HepG2 (cell line): ENCODE results near the gene GPC6. TPM values are rescaled to one million over a fixed set of nuclear protein-coding genes. Genes with fewer than 3 reads are reported as not detected.

Experiments
- ATAC-seq: fragments of 200-7000 bp; cut with Tn5 transposase; 3 replicates; pipeline ENCODE4 v1.9.1; 2020; ENCODE audit warnings: mild to moderate bottlenecking, moderate library complexity
- BruUV-seq: library from RNA; stranded (reverse); fragments of 400-500 nt; replicated peaks from 2 replicates; lab custom pipeline; 2021; lab: Mats Ljungman, UMichigan
- CTCF ChIA-PET: fragments of 300-600 bp; formaldehyde crosslinking; extraction: SDS; loops from one replicate; lab custom pipeline; 2021; ENCODE audit warnings: low total read pairs, inconsistent platforms, low intra/inter-chr PET ratio; lab: Yijun Ruan, JAX
- POLR2A ChIA-PET: fragments of 350-600 bp; sonication (Branson Sonifier 250); formaldehyde crosslinking; loops from one replicate; lab custom pipeline; 2020; ENCODE audit warnings: antibody characterized with exemption, inconsistent platforms; lab: Yijun Ruan, JAX
- DNase-seq: peaks from one replicate; pipeline ENCODE4 v3.0.0-alpha.2; 2015; ENCODE audit warnings: low spot score
- FAIRE-seq: peaks from 3 replicates; lab custom pipeline; 2011; peaks lifted over from hg19 to GRCh38; lab: Jason Lieb, UNC
- H2AFZ ChIP-seq: one replicate; pipeline ENCODE4 v1.6.1; 2011; ENCODE audit warnings: low read length, inconsistent platforms
- H3K27ac ChIP-seq: fragments of 300-600 bp; 3 replicates; pipeline ENCODE4 v1.8.0; 2011; ENCODE audit warnings: mixed run types, mild to moderate bottlenecking, mixed read lengths, low read length, inconsistent platforms; ENCODE audit not compliant: insufficient read depth; ENCODE audit errors: extremely low read length
- H3K27me3 ChIP-seq, 2 experiments: fragments of 200-600 bp in 1 of 2; 2 replicates in 1 of 2; 3 replicates in 1 of 2; pipeline versions ENCODE4 v1.6.0 to v1.8.0; 2011; ENCODE audit warnings: low read length in 2 of 2, mild to moderate bottlenecking in 2 of 2, moderate library complexity in 2 of 2, inconsistent platforms in 1 of 2; ENCODE audit not compliant: insufficient read depth in 2 of 2, control insufficient read depth in 1 of 2
- H3K36me3 ChIP-seq, 2 experiments: fragments of 200-600 bp in 1 of 2; replicated peaks in 1 of 2; 2 replicates in 1 of 2; 3 replicates in 1 of 2; pipeline versions ENCODE4 v1.5.1 to v1.8.0; 2011; ENCODE audit warnings: low read length in 2 of 2, inconsistent platforms in 1 of 2; ENCODE audit not compliant: insufficient read depth in 2 of 2, control insufficient read depth in 1 of 2
- H3K4me1 ChIP-seq: 2 replicates; pipeline ENCODE4 v1.5.1; 2012; ENCODE audit warnings: low read length, inconsistent platforms; ENCODE audit not compliant: insufficient read depth
- H3K4me2 ChIP-seq: 2 replicates; pipeline ENCODE4 v1.6.0; 2011; ENCODE audit warnings: low read depth, low read length, inconsistent platforms
- H3K4me3 ChIP-seq, 3 experiments: fragments of 200-600 bp in 1 of 3; sonication (generic), shearing (Covaris generic) in 1 of 3; replicated peaks in 1 of 3; 2 replicates each; pipeline ENCODE4 v1.5.1; 2011 to 2016; ENCODE audit warnings: low read length in 3 of 3, inconsistent platforms in 2 of 3, low read depth in 2 of 3, mild to moderate bottlenecking in 2 of 3, control low read depth in 1 of 3, mixed read lengths in 1 of 3; ENCODE audit not compliant: insufficient read depth in 1 of 3
- H3K79me2 ChIP-seq: one replicate; pipeline ENCODE4 v1.6.1; 2011; ENCODE audit warnings: low read length, inconsistent platforms; ENCODE audit not compliant: insufficient read depth
- H3K9ac ChIP-seq: 2 replicates; pipeline ENCODE4 v1.6.0; 2011; ENCODE audit warnings: mild to moderate bottlenecking, low read depth, low read length, inconsistent platforms; ENCODE audit not compliant: insufficient read depth
- H3K9me3 ChIP-seq: 2 replicates; pipeline ENCODE4 v1.5.1; 2012; ENCODE audit warnings: mild to moderate bottlenecking, low read length
- H4K20me1 ChIP-seq: 2 replicates; pipeline ENCODE4 v1.6.0; 2011; ENCODE audit warnings: inconsistent platforms, mild to moderate bottlenecking, low read length, moderate library complexity; ENCODE audit not compliant: insufficient read depth
- ELF4 ChIP-seq: sonication (generic); formaldehyde crosslinking; IDR thresholded peaks from 2 replicates; pipeline ENCODE4 v1.5.0; 2020; ENCODE audit warnings: missing genetic modification reagents, mild to moderate bottlenecking, moderate library complexity, borderline replicate concordance
- MAFF ChIP-seq: IDR thresholded peaks from 2 replicates; pipeline ENCODE4 v1.6.1; 2011; ENCODE audit warnings: low read depth, low read length, improper control_type of control experiment
- MAFK ChIP-seq, 2 experiments: IDR thresholded peaks in 1 of 2; conservative IDR thresholded peaks in 1 of 2; 2 replicates each; pipeline ENCODE4 v1.6.1; 2011; ENCODE audit warnings: improper control_type of control experiment in 2 of 2, low read length in 2 of 2
- SP5 ChIP-seq: IDR thresholded peaks from 2 replicates; pipeline ENCODE4 v1.6.1; 2016; ENCODE audit warnings: low read depth, borderline replicate concordance
- ZNF251 ChIP-seq: sonication (generic); formaldehyde crosslinking; IDR thresholded peaks from 2 replicates; pipeline ENCODE4 v1.9.0; 2021; ENCODE audit warnings: mild to moderate bottlenecking, missing genetic modification reagents
- ZNF451 ChIP-seq: sonication (generic); formaldehyde crosslinking; IDR thresholded peaks from 2 replicates; pipeline ENCODE4 v1.5.0; 2020; ENCODE audit warnings: mild to moderate bottlenecking, missing genetic modification reagents
- ZNF543 ChIP-seq: sonication (generic); formaldehyde crosslinking; IDR thresholded peaks from 2 replicates; pipeline ENCODE4 v1.4.0; 2020; ENCODE audit warnings: mild to moderate bottlenecking, missing genetic modification reagents
- ZNF550 ChIP-seq: sonication (generic); formaldehyde crosslinking; IDR thresholded peaks from 2 replicates; pipeline ENCODE4 v1.4.0; 2020; ENCODE audit warnings: mild to moderate bottlenecking, missing genetic modification reagents, borderline replicate concordance
- ZNF772 ChIP-seq: sonication (generic); formaldehyde crosslinking; IDR thresholded peaks from 2 replicates; pipeline ENCODE4 v1.5.0; 2020; ENCODE audit warnings: mild to moderate bottlenecking, missing genetic modification reagents
- ZNF781 ChIP-seq: sonication (generic); formaldehyde crosslinking; IDR thresholded peaks from 2 replicates; pipeline ENCODE4 v1.5.1; 2020; ENCODE audit warnings: borderline replicate concordance, mild to moderate bottlenecking, missing genetic modification reagents; ENCODE audit errors: not compliant biosample characterization
- WGBS: methylation state at CpG from one replicate; pipeline ENCODE4 v1.1.6; 2017; ENCODE audit warnings: low lambda C conversion rate; 5-methylcytosine and 5-hydroxymethylcytosine counted together
- in situ Hi-C: cut with HindIII; loops from 2 replicates; pipeline ENCODE4 v1.10.0; 2017; ENCODE audit warnings: low pct_unique_long_range_greater_than_20kb; ENCODE audit not compliant: extremely low pct_ligation_motif_present
- intact Hi-C: fragments of 100-400 bp; cut with micrococcal nuclease; formaldehyde crosslinking; loops from one replicate; pipeline ENCODE4 v1.10.0; 2022; ENCODE audit not compliant: unreplicated experiment
- polyA plus RNA-seq, 8 experiments: library from polyadenylated mRNA; depleted of rRNA in 3 of 8; stranded (reverse) in 7 of 8; unstranded in 1 of 8; fragments of >200 nt; fragmentation: Illumina TruSeq in 4 of 8; extraction: Trizol in 4 of 8; gene quantifications; 2 replicates each; pipeline versions ENCODE4 v1.2.1 to v1.2.3, GENCODE V29; 2011 to 2016; ENCODE audit warnings: low read depth in 4 of 8, missing spikeins in 1 of 8, mixed read lengths in 1 of 8; ENCODE audit not compliant: insufficient read depth in 1 of 8
- total RNA-seq, 5 experiments: library from RNA; depleted of rRNA; stranded (reverse); fragments of >200 nt; fragmentation: Illumina TruSeq; extraction: Trizol; gene quantifications; 2 replicates each; pipeline ENCODE4 v1.2.3, GENCODE V29; 2016; ENCODE audit warnings: low read depth in 1 of 5
- TF ChIP-seq, protein P1 (sequence below): sonication (generic); formaldehyde crosslinking; IDR thresholded peaks from 2 replicates; pipeline ENCODE4 v1.4.0; 2020; ENCODE audit warnings: low read depth, missing genetic modification reagents

Gene GPC6
- total and polyA plus RNA-seq, 2 of the 13 experiments (the other 11 are each of a cell fraction or from before 2014, with no cell fraction given), result 24.5 to 33.9 TPM

DNA sequence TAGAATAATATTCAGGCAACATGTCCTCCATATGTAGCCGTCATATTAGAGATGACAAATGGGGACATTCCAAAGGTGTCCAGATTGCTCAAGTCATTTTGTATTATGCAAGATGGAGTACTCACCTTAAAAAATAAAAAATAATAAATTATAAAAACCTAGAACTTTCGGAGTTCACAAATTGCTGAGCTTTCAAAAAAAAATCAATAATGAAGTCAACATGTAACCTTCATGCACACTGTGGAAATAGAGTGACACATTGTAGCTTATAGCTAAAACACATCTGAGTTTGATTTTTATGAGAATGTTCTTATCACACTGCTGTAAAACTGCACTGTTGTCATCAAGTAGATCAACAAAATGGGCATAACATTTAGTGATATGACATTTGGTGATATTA lies 411.2 kb downstream of the GPC6 start:
- in situ Hi-C loops, result no loop called here
- Histone ChIP-seq H3K4me3 (no peak overlapping the region), H3K9ac (no peak overlapping the region), H3K4me2 (no peak overlapping the region), H3K79me2 (no peaks in the 10 kb centered on the region), H3K4me1 (no peaks in the 10 kb centered on the region), H2AFZ (no peak overlapping the region), H3K9me3 (no peaks in the 10 kb centered on the region), H3K27me3 (no peaks in the 10 kb centered on the region), H3K36me3 (no peaks in the 10 kb centered on the region), H3K27ac (no peak overlapping the region), H4K20me1 (no peaks in the 10 kb centered on the region)
- no peak for ATAC-seq
- intact Hi-C loops, result no loop called here
- CTCF ChIA-PET, result no interaction called here
- TF ChIP-seq ZNF772 (CRISPR knock-in tag) (no peak), ELF4 (CRISPR knock-in tag) (no peak), SP5 (CRISPR knock-in tag) (no peak), ZNF251 (CRISPR knock-in tag) (no peak), MAFF (peak; percentile 92), MAFK (conservative IDR thresholded peaks at IDR 0.05 in 1 of 2, IDR thresholded peaks at IDR 0.05 in 1 of 2; ENCODE audit: low read length in 2 of 2) (peak; percentile 80 to 95), ZNF543 (CRISPR knock-in tag) (no peak), ZNF550 (no peak), ZNF781 (CRISPR knock-in tag) (no peak), ZNF451 (CRISPR knock-in tag) (no peak)
- TF ChIP-seq, protein P1, sequence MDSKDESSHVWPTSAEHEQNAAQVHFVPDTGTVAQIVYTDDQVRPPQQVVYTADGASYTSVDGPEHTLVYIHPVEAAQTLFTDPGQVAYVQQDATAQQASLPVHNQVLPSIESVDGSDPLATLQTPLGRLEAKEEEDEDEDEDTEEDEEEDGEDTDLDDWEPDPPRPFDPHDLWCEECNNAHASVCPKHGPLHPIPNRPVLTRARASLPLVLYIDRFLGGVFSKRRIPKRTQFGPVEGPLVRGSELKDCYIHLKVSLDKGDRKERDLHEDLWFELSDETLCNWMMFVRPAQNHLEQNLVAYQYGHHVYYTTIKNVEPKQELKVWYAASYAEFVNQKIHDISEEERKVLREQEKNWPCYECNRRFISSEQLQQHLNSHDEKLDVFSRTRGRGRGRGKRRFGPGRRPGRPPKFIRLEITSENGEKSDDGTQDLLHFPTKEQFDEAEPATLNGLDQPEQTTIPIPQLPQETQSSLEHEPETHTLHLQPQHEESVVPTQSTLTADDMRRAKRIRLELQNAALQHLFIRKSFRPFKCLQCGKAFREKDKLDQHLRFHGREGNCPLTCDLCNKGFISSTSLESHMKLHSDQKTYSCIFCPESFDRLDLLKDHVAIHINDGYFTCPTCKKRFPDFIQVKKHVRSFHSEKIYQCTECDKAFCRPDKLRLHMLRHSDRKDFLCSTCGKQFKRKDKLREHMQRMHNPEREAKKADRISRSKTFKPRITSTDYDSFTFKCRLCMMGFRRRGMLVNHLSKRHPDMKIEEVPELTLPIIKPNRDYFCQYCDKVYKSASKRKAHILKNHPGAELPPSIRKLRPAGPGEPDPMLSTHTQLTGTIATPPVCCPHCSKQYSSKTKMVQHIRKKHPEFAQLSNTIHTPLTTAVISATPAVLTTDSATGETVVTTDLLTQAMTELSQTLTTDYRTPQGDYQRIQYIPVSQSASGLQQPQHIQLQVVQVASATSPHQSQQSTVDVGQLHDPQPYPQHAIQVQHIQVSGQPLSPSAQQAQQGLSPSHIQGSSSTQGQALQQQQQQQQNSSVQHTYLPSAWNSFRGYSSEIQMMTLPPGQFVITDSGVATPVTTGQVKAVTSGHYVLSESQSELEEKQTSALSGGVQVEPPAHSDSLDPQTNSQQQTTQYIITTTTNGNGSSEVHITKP (CRISPR knock-in tag), result no peak
- FAIRE-seq, result no peak
- DNase-seq, result no peak
- 99% methylated on average over 2 of the region's 2 CpGs for WGBS
- no TSS peak for BruUV-seq
- POLR2A ChIA-PET, result no interaction called here
